Measurements from ENCODE around the gene ATP2A3.
A peak's percentile ranks its signal among the peaks of the same experiment; 100 is the strongest.

The ATP2A3 gene

DNA sequence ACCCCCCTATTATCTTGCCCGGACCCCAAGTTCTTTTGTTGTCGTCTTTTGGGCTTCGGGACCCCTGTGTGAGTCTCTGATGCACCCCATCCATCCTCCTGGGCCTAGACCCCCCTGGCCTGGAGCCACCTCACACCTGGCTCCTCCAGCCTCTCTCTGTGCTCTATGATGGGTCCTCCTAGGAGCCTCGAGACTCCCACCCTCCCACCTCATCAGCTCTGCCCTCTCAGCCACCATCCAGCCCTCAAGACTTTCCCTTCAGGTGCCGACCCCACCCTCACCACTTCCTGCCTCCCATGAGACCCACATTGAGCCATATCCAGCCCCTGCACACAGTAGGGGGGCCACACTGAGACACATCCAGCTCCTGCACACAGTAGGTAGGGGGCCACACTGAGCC, 8.7 kb upstream of the ATP2A3 start:
- FAIRE-seq: no peak
- TF ChIP-seq POLR2A (IDR thresholded peaks at IDR 0.05; ENCODE audit: low read depth, low read length): no peak
- no peak for DNase-seq (ENCODE audit: insufficient read length, low spot score)

DNA sequence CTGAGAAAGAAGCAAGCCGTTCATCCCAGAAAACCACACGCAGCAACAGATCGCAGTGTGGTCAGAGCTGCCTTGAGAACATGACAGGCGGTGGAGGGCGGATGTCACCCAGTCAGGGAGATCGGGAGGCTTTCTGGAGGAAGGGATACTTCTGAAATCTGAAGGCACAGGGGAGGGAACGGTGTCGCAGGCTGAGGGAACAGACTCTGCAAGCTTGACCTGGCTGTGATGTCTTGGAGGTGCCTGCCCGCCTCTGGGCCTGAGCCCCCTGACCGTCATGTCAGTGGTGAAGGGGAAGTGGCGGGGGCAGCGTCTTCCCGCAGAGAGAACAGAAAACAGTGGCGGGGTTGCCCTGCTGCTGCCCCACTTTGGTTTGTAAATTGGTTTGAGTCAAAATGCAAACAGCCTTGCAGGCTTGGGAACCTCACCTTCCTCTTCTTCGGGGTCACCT, 8.1 kb upstream of the ATP2A3 start:
- no peak for TF ChIP-seq POLR2A (IDR thresholded peaks at IDR 0.05; ENCODE audit: low read depth, low read length)
- DNase-seq (ENCODE audit: insufficient read length, low spot score) (no peak), FAIRE-seq (no peak)

DNA sequence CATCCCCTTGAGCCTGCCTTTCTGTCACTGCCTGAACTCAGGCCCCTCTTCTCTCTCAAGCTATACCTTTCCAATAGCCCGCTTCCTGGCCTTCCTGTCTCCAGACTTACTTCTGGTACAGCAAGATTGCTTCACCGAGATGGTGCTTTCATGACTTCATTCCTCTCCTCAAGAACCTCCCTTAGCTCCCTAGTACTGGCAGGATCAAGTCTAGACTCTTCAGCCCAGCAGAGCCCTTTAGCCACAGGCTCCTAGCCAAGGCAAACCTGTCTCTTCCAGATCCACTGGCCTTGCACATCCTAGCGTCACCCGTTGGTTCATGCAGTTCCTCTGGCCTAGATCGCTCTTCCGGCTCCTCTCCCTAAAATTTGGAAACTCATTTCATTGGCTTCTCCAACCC, 6.4 kb upstream of the ATP2A3 start:
- no peak for TF ChIP-seq POLR2A (IDR thresholded peaks at IDR 0.05; ENCODE audit: low read depth, low read length)
- no peak for FAIRE-seq
- no peak for DNase-seq (ENCODE audit: insufficient read length, low spot score)

DNA sequence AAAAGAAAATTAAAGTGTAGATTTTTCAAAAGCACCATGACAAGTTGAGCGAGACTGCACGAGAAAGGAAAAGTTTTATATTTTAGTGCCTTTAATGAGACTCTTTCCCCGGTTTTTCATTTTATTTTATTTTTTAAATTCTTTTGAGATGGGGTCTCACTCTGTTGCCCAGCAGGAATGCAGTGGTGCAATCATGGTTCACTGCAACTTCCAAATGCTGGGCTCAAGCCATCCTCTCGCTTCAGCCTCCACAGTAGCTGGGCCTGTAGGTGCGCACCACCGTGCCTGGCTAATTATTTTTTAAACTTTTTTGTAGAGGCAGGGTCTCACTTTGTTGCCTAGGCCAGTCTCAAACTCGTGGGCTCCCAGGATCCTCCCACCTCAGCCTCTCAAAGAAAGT, 5.7 kb upstream of the ATP2A3 start:
- DNase-seq (ENCODE audit: insufficient read length, low spot score): no peak
- TF ChIP-seq POLR2A (IDR thresholded peaks at IDR 0.05; ENCODE audit: low read depth, low read length): no peak
- no peak for FAIRE-seq

DNA sequence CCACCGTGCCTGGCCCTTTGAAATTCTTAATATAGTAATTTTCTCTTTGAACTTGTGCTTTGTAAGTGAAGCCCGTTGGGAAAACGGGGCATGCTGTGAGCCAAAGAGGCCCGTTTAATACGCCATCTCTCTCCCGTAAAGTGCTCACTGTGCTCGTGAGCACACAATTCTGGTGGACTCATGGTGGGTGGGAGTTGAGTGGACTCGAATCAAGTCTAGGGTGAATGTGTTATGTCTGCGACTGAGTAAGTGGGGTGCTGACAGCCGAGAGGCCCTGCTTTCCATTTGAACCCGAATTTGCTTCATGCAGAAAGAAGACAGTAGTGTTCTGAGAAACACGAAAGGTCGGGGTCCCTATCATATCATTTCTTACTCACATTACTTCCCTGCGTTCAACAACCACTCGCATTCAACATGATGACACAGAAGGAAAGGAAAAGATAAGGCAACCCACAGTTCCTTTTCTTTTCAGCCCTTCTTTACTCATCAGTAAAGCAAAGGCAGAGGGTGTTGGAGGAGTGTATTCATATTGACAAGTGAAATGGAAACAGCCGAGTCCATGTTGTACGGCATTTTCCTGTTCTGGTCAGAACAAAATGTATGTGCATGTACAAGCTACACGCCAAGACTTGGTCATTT, 4.8 kb upstream of the ATP2A3 start:
- FAIRE-seq: no peak
- TF ChIP-seq POLR2A (IDR thresholded peaks at IDR 0.05; ENCODE audit: low read depth, low read length): no peak
- DNase-seq (ENCODE audit: insufficient read length, low spot score): no peak

DNA sequence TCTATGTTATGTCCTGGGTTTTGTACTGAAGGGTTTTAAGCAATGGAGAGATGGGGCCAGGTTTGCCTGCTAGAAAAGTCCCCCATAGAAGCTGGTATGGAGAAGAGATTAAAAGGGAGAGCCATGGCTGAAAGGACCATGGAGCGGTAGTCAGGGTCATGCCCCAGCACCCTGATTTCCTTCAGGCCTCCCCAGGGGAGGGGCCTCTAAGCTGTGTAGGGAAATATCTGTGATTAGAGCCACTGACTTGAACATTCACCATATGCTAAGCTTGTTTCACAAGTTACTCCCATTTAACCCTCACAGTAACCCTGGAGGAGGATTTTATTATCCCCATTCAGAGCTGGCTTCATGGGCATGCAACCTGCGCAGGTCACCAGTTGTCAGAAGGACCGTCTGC, 3.8 kb upstream of the ATP2A3 start:
- TF ChIP-seq POLR2A (IDR thresholded peaks at IDR 0.05; ENCODE audit: low read depth, low read length): no peak
- no peak for FAIRE-seq

DNA sequence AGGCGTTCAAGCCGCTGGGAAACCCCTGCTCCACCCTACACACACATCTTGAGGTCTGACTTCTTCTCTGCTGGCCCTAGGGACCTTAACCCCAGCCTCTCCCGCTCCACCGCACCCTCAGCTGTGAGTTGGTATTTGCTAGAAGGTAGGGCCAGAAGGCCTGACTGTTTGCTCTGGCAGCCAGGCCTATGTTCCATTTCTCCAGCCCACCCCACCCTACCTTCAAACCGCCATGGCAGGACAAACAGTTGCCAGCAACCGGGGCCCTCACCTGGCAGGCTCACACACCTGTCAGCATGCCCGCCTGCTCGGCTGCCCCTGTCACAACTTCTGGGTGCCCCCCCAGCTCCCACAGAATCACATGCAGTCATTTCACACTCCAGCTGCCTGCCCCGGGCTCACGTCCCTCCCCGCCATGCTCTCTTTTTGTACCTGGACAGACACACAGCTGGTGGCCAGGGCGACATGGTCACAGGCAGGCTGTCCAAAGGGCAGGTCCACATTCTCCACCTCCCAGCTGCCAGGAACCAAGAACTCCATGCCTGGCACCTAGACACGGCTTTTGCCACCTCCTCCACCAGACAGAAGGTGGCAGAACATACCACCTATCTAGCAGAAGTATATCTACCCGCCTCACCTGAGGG, 2.6 kb upstream of the ATP2A3 start:
- no peak for TF ChIP-seq POLR2A (IDR thresholded peaks at IDR 0.05; ENCODE audit: low read depth, low read length)
- no peak for DNase-seq (ENCODE audit: insufficient read length, low spot score)
- FAIRE-seq: no peak

More for the DNA sequence above, 3.8 kb upstream of the ATP2A3 start:
- no peak for DNase-seq (ENCODE audit: insufficient read length, low spot score)

DNA sequence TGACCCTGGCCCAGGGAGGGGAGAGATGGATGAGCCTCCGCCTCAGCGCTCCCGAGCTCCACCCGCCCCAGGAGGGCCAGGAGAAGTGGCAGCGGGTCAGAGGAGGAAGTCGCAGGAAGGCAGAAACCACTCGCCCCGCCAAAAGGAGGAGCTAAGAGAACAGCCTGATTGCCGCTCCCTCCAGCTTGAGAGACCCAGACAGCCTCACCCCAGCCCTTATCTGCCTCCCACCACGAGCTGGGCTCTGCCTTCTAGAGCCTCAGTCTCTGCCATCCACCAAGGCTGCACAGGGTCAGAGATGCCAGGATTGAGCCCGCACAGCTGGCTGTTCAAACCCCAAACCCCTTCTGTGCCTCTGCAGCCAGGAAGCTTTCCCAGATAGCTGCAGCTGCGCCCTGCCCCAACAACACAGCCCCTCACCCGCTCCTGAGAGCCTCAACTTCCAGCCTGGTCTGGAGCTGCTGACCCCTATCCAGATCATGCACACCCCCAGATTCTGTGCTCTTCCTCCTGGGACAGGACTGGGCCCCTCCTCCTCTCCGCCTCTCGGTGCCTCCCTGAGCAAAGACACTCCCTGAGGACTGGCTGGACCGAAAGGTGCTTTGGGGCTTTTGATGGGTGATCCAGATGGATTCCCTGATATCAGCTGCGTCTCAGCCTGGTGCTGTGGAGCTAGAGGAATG, 1.0 kb upstream of the ATP2A3 start:
- TF ChIP-seq POLR2A (IDR thresholded peaks at IDR 0.05; ENCODE audit: low read depth, low read length): peak; percentile 43; the same call in 1 of the 2 replicates
- DNase-seq (ENCODE audit: insufficient read length, low spot score) (peak; percentile 90), FAIRE-seq (peak; percentile 33)

DNA sequence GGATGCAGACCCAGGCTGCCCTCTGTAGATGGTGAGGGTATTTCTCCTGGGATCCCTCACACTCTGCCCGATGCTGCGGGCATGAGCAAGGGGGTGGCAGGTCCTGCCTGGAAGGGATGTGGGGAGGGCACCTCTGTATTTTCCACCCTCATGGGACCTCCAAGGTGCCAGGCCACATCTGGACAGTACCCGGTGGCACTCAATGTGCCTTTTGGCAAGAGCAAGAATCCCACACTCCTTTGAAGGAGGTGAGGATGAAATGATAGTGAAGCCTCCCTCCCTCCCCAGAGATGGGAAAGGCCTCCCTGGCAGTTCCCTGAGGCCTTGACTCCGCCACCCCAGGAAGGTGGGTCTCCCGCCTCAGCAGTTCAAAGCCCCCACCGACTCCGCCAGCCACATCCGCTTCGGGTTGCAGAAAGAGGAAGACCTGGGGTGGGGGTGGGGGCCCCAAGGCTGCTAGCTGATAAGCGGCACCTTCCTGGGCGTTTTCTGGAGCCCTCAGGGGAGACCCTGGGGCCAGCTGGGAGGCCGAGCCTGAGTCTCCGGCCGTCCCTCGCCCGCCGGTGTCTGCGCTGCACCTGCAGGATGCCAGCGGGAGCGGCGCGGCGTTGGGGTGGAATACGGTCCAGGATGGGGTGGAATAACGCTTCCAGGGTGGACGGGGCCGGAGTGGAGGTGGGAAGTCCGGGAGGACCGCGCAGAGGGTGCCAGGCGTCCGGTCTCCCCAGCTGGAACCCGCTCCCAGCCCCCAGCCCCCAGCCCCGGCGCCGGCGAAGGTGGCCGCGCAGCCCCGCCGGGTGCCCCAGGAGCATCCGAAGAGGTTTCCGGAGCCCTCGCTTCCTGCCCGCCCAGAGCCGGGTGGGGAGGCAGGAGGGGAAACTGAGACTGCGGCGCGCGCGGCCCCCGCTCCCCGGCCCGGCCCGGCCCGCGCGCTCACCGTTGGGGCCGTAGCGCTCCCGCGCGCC, 718 bp downstream of the ATP2A3 start:
- no peak for TF ChIP-seq POLR2A (IDR thresholded peaks at IDR 0.05; ENCODE audit: low read depth, low read length)
- no peak for FAIRE-seq
- DNase-seq (ENCODE audit: insufficient read length, low spot score): no peak

DNA sequence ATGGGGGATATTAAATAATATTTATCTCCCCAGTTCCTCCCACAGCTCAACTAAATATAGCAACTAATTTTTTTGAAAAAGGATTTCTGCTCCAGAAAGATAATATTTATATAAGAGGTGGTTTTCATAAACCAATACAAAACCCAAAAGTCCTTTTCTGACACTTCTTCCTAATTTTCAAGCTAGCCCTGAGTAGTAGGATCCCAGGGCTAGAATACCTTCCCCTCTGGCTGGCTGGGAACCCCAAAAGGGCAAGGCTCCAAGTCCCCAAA, 1.3 kb downstream of the ATP2A3 start:
- TF ChIP-seq POLR2A (IDR thresholded peaks at IDR 0.05; ENCODE audit: low read depth, low read length): no peak
- DNase-seq (ENCODE audit: insufficient read length, low spot score): no peak
- no peak for FAIRE-seq

DNA sequence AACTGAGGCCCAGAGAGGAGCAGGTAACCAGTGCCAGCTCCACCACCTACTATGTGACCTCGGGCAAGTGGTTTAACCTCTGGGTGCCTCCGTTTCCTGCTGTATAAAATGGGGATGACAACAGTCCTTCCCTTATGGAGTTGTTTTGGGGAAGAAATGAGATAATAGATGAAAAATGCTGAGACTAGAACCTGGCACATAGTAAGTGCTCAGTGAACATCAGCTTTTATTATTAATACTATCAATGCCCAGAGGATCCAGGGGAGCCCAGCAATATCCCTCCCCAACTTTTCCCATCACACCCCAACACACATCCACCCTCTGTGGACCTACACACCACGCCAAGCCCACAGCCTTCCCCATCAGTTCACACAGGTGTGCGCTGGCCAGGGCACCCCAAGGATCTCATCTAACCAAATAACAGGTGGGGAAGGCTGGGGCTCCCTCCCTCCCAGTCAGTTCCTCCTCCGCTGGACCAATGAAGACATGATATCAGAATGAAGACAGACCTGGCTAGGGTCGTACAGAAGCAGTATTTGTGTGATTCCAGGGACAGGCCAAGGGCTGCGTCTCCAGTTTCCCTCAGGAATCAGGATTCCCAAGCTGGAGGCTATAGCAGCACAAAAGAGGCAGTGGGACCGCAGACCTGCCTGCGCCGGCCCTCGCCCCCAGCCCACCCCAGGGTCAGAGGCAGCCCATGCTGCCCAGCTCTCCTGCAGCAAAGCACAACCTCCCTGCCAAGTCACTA, 1.8 kb downstream of the ATP2A3 start:
- FAIRE-seq (no peak), DNase-seq (ENCODE audit: insufficient read length, low spot score) (no peak)
- no peak for TF ChIP-seq POLR2A (IDR thresholded peaks at IDR 0.05; ENCODE audit: low read depth, low read length)

DNA sequence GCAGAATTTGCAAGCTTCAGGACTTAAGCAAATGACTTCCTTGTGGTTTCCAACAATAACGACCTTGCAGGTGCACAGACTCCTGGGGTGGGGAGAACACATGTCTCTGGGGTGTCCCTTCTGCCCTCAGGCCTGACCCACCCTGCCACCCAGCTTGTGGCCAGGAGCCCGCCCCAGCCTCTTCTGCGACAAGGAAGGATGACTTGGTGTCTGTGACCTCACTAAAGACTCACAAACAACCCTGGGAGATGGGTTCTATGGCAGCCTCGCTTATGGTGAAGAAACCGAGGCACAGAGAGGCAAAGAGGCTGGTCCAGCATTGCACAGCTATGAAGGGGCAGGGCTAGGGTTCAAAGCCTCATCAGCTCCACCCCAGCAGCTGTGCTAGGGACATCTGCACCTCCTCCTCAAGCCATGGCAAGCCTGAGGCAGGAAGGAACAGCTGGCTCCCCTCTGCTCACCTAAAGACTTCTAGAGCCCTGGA, 2.6 kb downstream of the ATP2A3 start:
- no peak for FAIRE-seq
- DNase-seq (ENCODE audit: insufficient read length, low spot score): no peak
- no peak for TF ChIP-seq POLR2A (IDR thresholded peaks at IDR 0.05; ENCODE audit: low read depth, low read length)

DNA sequence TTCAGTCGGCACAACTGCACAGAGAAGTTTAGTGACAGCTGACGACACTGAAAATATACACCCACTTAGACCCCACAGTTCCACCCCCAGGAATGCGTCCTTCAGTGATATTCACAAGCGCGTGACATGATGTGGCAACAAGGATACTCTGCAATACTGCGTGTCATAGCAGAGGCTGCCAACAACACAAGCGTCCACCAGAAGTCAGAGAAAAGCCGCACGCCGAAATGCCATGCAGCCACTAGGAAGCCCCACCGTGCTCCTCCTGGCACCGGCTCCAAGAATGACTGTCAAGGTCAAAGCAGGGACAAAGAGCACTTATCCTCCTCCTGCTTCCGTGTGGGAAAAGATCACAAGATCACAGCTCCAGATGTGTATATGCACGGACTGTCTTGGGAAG, 3.5 kb downstream of the ATP2A3 start:
- FAIRE-seq: no peak
- TF ChIP-seq POLR2A (IDR thresholded peaks at IDR 0.05; ENCODE audit: low read depth, low read length): no peak

More for the DNA sequence above, 3.5 kb downstream of the ATP2A3 start:
- DNase-seq (ENCODE audit: insufficient read length, low spot score): no peak

Measured in H54 (cell line).